ENCODE data around the gene TOB2.

GRCh38 chr22:41470886-41471285, 24.3 kb upstream of the TOB2 start:
- TF ChIP-seq CTCF (IDR thresholded peaks at IDR 0.05; ENCODE audit: low read depth, low read length, missing input control) = no peak
- TF ChIP-seq HNF4G (IDR thresholded peaks at IDR 0.05) = no peak
- no peak for TF ChIP-seq YY1 (IDR thresholded peaks at IDR 0.05)
- no peak for TF ChIP-seq TAF1 (conservative IDR thresholded peaks at IDR 0.05)
- no peak for TF ChIP-seq FOXA1 (IDR thresholded peaks at IDR 0.05)
- no peak for TF ChIP-seq MAX (IDR thresholded peaks at IDR 0.05)
- TF ChIP-seq GABPA (IDR thresholded peaks at IDR 0.05 in 1 of 2, conservative IDR thresholded peaks at IDR 0.05 in 1 of 2) = no peak
- TF ChIP-seq EGR1 (IDR thresholded peaks at IDR 0.05; ENCODE audit: low read depth in 2 of 2) = no peak

Measured in liver (tissue), 3 donors.